ENCODE data around the gene MDFI.

The MDFI gene

GRCh38 chr6:41667195-41667594 is 28.9 kb downstream of the MDFI start:
- FAIRE-seq: no peak

GRCh38 chr6:41668968-41669367 is 30.7 kb downstream of the MDFI start:
- FAIRE-seq (no peak), DNase-seq (ENCODE audit: insufficient read length, low spot score) (no peak)

More at GRCh38 chr6:41667195-41667594, 28.9 kb downstream of the MDFI start:
- DNase-seq (ENCODE audit: insufficient read length, low spot score): no peak

GRCh38 chr6:41670703-41671360 is 32.6 kb downstream of the MDFI start:
- FAIRE-seq (no peak), DNase-seq (ENCODE audit: insufficient read length, low spot score) (no peak)

DNA sequence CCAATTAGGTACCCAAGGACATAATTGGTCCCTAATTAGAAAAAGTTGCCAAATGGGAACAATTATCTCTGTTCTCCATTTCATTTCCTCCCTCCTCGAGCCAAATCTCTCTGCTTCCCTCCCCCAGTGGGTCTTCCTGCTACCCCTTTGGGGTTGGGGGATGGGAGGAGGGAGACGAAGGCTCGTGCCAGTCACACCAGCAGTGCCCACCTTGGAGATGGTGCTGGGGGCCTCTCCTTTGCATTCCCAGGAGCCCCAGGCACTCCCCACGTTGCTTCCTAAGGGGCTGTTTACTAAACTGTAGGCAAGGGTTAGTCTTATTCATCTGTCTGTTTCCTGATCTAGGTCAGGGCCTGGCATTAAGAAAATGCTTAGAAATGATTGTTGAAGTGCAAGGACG is 33.1 kb downstream of the MDFI start:
- no peak for FAIRE-seq
- DNase-seq (ENCODE audit: insufficient read length, low spot score): no peak

DNA sequence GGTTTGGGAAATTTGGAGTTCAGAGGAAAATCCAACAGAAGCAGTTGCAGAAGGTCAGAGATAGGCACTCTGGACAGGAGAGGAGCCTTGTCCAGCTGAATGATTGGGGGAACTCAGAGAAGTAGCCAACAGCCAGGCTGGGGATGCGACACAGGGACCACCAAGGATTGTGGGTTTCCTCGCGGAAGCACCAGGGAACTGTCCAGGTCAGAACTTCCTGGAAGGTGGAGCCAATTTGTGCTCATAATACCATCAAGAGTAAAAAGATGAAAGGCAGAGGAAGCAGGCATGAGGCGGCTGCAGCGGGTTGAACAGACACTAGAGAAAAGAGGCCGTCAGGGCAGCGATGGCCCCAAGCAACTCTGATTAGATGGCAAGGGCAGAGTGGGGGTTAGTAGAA is 33.7 kb downstream of the MDFI start:
- no peak for FAIRE-seq
- DNase-seq (ENCODE audit: insufficient read length, low spot score): no peak

DNA sequence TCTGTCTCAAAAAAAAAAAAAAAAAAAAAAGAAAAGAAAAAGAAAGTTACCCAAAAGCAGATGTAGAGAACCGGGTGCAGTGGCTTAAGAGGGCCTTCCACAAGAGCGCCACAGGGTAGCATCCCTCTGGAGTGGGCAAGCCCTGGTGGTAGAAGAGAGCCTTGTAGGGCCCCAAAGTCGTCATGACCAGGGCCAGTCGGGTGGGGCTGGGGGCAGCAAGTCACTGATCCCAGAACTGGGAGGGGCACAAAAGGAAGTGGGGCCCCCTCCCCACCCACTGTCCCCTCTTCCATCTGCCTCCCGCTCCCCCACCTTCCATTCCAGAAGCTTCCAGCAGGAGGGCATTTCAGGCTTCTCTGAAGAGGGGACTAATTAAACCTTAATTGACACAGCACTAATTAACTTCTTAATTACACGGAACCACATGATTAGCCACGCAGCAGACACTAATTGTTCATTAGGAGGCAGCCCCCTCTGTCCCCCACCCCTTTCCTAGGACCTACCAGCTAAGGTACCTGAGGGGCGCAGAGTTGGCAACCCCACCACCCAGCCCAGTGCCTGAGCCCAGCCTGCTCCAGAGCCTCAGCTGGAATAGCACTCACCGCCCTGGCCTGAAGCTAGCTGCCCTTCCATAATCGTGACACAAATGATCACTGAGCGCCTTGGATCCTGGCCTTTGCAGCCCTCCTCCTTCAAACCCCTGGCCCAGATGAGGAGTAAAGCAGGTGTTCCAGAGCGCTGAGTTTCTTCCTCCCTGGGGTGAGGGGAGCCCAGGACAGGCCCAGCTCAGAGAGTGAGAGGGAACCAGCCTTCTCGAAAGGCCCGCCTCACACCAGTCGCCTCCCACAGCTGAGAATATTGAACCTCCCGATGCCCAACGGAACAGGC is 34.8 kb downstream of the MDFI start:
- no peak for FAIRE-seq
- no peak for DNase-seq (ENCODE audit: insufficient read length, low spot score)

- no peak for FAIRE-seq
Observed at GRCh38 chr6:41673704-41674000, 35.4 kb downstream of the MDFI start.

GRCh38 chr6:41674231-41675000 is 36.1 kb downstream of the MDFI start:
- FAIRE-seq: no peak
- no peak for DNase-seq (ENCODE audit: insufficient read length, low spot score)

More at GRCh38 chr6:41673704-41674000, 35.4 kb downstream of the MDFI start:
- DNase-seq (ENCODE audit: insufficient read length, low spot score): no peak

- DNase-seq (ENCODE audit: insufficient read length, low spot score): no peak
- FAIRE-seq: no peak
Observed at GRCh38 chr6:41675176-41675775, 37.0 kb downstream of the MDFI start.

DNA sequence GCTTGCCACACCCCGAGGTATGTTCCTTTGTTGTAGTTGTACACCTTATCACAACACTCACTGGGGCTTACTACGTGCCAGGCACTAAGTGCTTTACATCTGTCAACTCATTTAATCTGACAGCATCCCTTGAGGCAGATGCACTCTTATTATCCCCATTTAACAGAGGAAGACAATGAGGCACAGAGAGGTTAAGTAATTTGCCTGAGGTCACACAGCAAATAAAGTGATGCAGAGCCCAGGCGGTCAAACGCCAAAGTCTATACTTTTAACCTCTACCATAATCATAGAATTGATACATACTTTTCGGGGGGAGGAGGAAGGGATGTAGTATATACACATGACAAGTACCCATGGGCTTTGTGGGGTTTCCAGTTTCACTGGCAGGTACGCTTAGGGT is 37.7 kb downstream of the MDFI start:
- FAIRE-seq: peak; percentile 13
- DNase-seq (ENCODE audit: insufficient read length, low spot score): no peak

GRCh38 chr6:41676431-41676830 is 38.2 kb downstream of the MDFI start:
- no peak for DNase-seq (ENCODE audit: insufficient read length, low spot score)
- FAIRE-seq: no peak

GRCh38 chr6:41677124-41677921 is 39.1 kb downstream of the MDFI start:
- DNase-seq (ENCODE audit: insufficient read length, low spot score): no peak
- peak; percentile 42 for FAIRE-seq

DNA sequence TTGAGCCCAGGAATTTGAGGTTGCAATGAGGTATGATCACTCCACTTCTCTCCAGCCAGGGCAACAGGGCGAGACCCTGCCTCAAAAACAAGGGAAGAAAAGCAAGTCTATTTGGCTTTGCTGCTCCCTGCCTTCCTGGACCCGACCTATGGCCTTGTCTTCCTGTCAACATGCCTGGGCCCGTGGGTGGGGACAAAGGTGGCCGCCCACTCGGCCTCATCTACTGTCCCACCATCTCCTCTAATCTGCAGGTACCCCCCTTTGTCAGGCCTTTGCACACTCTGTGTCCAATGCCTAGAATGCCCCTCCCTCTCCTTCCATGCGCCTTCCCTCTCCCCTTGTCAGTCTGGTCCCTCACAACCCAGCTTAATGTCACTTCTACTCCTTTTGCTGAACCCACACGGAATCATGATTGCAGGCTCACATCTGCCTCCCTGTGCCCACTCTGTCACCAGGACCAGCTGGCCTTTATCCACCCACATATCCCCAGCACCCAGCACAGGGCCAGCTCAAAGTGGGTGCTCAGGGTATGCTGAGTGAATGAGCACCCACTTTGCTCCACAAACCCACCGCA is 40.3 kb downstream of the MDFI start:
- FAIRE-seq: no peak

DNA sequence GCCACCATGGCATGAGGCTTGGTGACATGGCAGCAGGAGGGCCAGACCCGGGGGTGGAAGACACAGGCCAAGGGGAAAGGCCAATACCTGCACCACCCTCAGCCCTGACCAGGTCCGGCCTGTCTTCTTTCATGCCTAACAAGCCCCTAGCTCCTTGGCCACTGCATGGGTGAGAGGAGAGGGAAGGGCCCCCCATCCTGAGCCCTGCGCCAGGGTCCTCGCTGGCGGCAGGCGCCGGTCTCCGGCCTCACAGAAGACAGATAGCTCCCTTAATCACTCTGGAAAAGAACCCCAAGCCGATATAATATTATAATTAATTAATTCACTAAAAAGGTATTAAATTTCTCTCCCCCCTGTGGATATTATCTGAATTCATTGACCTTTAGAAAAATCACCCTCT is 41.4 kb downstream of the MDFI start:
- DNase-seq (ENCODE audit: insufficient read length, low spot score) (no peak), FAIRE-seq (no peak)

More for the DNA sequence above, 40.3 kb downstream of the MDFI start:
- no peak for DNase-seq (ENCODE audit: insufficient read length, low spot score)

DNA sequence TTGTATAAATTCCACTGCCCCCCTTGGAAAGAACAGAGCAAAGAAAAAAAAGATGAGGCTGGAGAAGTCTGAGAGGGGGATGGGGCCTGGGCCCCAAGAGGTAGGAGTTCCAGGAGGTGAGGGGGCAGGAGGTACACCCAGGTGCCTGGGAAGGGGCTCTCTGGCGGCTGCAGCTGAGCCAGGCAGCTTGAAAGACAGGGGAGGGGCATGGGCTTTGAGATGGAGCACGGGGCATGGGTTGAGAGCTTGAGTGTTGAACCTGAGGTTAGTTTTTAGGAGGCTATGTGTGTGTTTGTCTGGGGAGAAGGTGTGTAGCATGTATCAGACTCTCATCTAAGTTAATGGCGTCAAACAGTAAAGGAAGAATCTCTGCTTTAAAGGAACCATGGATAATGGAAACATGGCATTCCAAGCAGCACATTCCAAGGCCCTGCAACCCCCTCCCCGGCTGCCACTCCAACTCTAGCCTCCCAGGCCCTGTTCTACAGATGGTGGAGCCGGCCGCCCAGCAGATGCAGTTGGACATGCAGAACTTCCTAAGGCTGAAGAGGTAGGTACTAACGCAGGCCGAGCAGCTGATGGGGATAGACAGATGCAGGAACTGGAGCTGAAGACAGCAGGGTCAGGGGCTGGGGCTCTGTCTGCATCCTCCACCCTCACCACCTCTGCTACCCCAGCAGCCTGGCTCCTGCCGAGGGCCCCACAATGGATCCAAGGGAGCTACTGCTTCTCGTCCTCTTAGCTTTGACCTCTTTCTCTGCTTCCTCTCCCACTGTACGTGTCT is 42.1 kb downstream of the MDFI start:
- no peak for FAIRE-seq
- no peak for DNase-seq (ENCODE audit: insufficient read length, low spot score)

GRCh38 chr6:41682056-41682477 is 43.8 kb downstream of the MDFI start:
- DNase-seq (ENCODE audit: insufficient read length, low spot score) (peak; percentile 97), FAIRE-seq (peak; percentile 80)

- FAIRE-seq (peak; percentile 4), DNase-seq (ENCODE audit: insufficient read length, low spot score) (no peak)
Observed at GRCh38 chr6:41682497-41683272, 44.4 kb downstream of the MDFI start.

DNA sequence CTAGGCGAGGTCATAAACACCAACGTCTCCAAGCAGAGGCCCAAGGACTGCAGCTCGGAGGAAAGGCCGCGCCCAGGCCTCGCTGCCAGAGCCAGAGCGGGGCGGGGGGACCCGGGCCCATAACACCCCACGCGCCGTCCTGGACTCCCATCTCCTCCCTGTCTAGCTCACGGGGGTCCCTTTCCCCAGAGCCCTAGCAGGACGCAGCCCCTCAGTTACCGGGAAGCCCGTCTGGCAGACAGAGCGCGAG is 44.9 kb downstream of the MDFI start:
- DNase-seq (ENCODE audit: insufficient read length, low spot score) (no peak), FAIRE-seq (no peak)
